Type B pancreatic cell (in vitro differentiated cells): ENCODE results near the gene PCCA. TPM values are rescaled to one million over a fixed set of nuclear protein-coding genes. Genes with fewer than 3 reads are reported as not detected.
A peak's percentile ranks its signal among the peaks of the same experiment; 100 is the strongest.
"Not testable (repeated sequence)": the region's sequence is repeated elsewhere in the genome, so short reads cannot be mapped to it uniquely, and the experiment has no call there.

Source experiments
- DNase-seq: peaks from one replicate; pipeline ENCODE4 v3.0.0; 2021; ENCODE audit warnings: mixed read lengths; ENCODE audit not compliant: unreplicated experiment; ENCODE audit errors: extremely low spot score
- H3K27ac Mint-ChIP-seq: 2 replicates; pipeline ENCODE4 v1.8.0; 2021; ENCODE audit warnings: mild to moderate bottlenecking, mixed read lengths
- H3K27me3 Mint-ChIP-seq: 2 replicates; pipeline ENCODE4 v1.8.0; 2021; ENCODE audit warnings: mixed read lengths
- H3K36me3 Mint-ChIP-seq: 2 replicates; pipeline ENCODE4 v1.8.0; 2021; ENCODE audit warnings: mixed read lengths
- H3K4me1 Mint-ChIP-seq: one replicate; pipeline ENCODE4 v1.8.0; 2021; ENCODE audit warnings: mixed read lengths; ENCODE audit not compliant: unreplicated experiment
- H3K4me3 Mint-ChIP-seq: 2 replicates; pipeline ENCODE4 v1.8.0; 2021; ENCODE audit warnings: mild to moderate bottlenecking, mixed read lengths
- H3K9me3 Mint-ChIP-seq: 2 replicates; pipeline ENCODE4 v1.8.0; 2021; ENCODE audit warnings: mixed read lengths
- total RNA-seq: library from RNA; stranded (reverse); gene quantifications from 2 replicates; pipeline ENCODE4 v1.2.1, GENCODE V29; 2021; ENCODE audit warnings: low replicate concordance
- TF ChIP-seq, protein P1 (sequence below): fragments of 200-600 bp; sonication (generic); conservative IDR thresholded peaks from 2 replicates; pipeline ENCODE4 v1.5.0; 2021; ENCODE audit warnings: antibody characterized with exemption, mild to moderate bottlenecking

The PCCA gene
- total RNA-seq, 1 donor from 2014 or later: 46.8 TPM

DNA sequence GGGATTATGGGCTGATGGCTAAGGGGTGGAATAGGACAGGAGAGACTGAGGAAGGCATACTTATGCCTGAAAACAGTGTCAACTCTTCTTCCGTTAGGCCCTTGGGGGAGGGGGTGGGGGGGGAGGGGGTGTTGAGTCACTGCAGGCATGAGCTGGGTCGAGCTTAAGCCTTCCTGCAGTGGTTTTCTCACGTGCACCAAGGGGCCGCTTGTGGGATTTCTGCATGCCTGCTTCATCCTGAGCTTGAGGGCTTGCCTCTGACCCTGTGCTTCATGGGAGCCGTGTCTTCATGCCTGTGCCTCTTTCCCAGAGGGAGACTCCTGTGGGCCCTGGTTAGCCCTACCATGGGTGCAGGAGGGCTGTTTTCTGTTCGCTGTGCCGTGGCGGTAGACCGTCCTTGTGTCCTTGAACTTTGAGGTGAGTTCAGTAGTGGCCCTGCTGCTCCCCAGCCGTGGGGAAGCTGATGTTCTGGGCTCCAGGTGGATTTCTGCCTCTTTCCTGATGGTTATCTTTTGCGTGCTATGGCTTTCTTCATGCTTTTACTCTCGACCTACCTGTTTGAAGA is 186.1 kb downstream of the PCCA start:
- H3K36me3 Mint-ChIP-seq: peaks cover 18% of the 10 kb centered on the region
- H3K27ac Mint-ChIP-seq: no peak overlapping the region
- H3K9me3 Mint-ChIP-seq: no peaks in the 10 kb centered on the region
- DNase-seq: no peak
- TF ChIP-seq, protein P1, sequence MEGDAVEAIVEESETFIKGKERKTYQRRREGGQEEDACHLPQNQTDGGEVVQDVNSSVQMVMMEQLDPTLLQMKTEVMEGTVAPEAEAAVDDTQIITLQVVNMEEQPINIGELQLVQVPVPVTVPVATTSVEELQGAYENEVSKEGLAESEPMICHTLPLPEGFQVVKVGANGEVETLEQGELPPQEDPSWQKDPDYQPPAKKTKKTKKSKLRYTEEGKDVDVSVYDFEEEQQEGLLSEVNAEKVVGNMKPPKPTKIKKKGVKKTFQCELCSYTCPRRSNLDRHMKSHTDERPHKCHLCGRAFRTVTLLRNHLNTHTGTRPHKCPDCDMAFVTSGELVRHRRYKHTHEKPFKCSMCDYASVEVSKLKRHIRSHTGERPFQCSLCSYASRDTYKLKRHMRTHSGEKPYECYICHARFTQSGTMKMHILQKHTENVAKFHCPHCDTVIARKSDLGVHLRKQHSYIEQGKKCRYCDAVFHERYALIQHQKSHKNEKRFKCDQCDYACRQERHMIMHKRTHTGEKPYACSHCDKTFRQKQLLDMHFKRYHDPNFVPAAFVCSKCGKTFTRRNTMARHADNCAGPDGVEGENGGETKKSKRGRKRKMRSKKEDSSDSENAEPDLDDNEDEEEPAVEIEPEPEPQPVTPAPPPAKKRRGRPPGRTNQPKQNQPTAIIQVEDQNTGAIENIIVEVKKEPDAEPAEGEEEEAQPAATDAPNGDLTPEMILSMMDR: no peak
- no peaks in the 10 kb centered on the region for H3K27me3 Mint-ChIP-seq
- no peaks in the 10 kb centered on the region for H3K4me1 Mint-ChIP-seq
- H3K4me3 Mint-ChIP-seq: no peak overlapping the region

DNA sequence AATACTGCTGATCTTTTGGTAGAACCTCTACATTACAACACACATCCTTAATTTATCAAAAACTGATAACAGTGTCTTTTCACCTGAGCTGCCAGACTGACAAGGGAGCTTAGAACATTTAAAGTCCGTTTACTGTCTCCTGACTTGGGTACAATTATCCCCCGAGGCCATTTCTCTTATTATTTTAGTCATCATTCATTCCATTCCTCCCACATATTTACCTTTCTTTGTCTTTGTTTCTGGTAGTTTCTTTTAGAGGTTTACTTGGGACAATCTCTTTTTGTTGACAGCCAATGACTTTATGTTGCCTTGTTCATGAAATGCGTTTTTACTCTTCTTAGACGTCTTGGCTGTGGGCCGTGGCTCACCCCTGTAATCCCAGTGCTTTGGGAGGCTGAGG is 186.9 kb downstream of the PCCA start:
- Mint-ChIP-seq H3K27ac (no peak overlapping the region), H3K27me3 (no peaks in the 10 kb centered on the region)

DNA sequence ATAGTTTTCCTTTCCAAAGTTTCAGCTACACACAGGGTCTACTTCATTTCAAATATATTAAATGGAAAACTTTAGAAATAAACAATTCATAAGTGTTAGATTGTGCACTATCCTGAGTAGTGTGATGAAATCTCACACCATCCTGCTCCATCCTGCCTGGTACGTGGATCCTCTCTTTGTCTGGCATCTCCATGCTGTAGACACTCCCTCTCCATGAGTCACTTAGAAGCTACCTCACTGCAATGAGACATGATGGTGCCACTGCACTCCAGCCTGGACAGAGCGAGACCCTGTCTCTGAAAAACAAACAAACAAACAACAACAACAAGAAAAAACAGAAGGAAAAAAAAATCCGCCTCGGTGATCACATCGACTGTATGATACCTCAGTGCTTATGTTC is 191.8 kb downstream of the PCCA start:
- no peak for DNase-seq
- Mint-ChIP-seq H3K4me3 (no peak overlapping the region), H3K4me1 (no peaks in the 10 kb centered on the region), H3K9me3 (no peaks in the 10 kb centered on the region), H3K27me3 (no peaks in the 10 kb centered on the region), H3K27ac (peak overlapping the region; percentile 87), H3K36me3 (peaks cover 27% of the 10 kb centered on the region)
- TF ChIP-seq, protein P1: no peak

More for the DNA sequence above, 186.9 kb downstream of the PCCA start:
- Mint-ChIP-seq H3K4me3 (no peak overlapping the region), H3K9me3 (no peaks in the 10 kb centered on the region), H3K4me1 (no peaks in the 10 kb centered on the region), H3K36me3 (peaks cover 24% of the 10 kb centered on the region)
- DNase-seq: no peak
- TF ChIP-seq, protein P1: no peak

DNA sequence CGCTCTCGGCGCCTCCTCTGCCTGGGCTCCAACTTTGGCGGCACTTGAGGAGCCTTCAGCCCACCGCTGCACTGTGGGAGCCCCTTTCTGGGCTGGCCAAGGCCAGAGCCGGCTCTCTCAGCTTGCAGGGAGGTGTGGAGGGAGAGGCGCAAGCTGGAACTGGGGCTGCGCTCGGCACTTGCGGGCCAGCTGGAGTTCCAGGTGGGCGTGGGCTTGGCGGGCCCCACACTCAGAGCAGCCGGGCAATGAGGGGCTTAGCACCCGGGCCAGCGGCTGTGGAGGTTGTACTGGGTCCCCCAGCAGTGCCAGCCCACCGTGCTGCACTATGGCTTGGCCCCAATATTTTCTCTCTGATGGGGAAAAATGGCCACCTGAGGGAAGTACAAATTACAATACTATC is 193.4 kb downstream of the PCCA start:
- not testable (repeated sequence) for DNase-seq, H3K4me1 Mint-ChIP-seq, H3K27me3 Mint-ChIP-seq, H3K9me3 Mint-ChIP-seq, H3K27ac Mint-ChIP-seq, H3K4me3 Mint-ChIP-seq
- H3K36me3 Mint-ChIP-seq: peaks cover 27% of the 10 kb centered on the region

DNA sequence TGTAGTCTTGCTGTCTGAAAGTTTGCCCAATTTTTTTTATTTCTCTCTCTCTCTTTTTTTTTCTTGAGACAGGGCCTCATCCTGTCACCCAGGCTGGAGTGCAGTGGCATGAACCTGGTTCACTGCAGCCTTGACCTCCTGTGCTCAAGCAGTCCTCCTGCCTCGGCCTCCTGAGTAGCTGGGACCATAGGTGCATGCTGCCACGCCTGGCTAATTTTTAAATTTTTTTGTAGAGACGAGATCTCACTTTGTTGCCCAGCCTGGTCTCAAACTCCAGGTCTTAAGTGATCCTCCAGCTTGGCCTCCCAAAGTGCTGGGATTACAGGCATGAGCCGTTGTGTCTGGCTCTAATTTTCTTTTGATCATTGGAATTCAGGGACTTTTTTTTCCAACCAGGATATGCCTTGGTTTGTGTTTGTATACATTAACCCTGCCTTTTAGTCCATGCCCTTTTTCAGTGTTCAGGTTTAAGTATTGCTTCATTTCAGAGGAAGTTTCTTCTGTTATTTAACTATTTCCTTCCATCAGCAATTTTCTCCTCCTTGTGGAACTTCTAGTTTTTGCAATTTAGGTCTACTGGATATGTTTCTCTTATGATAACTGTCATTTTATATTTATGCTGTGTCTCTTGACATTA is 201.4 kb downstream of the PCCA start:
- no peaks in the 10 kb centered on the region for H3K9me3 Mint-ChIP-seq
- H3K4me3 Mint-ChIP-seq: no peak overlapping the region
- H3K36me3 Mint-ChIP-seq: peaks cover 13% of the 10 kb centered on the region
- DNase-seq: no peak
- TF ChIP-seq, protein P1: no peak
- H3K4me1 Mint-ChIP-seq: peaks cover 9% of the 10 kb centered on the region
- no peaks in the 10 kb centered on the region for H3K27me3 Mint-ChIP-seq
- no peak overlapping the region for H3K27ac Mint-ChIP-seq

DNA sequence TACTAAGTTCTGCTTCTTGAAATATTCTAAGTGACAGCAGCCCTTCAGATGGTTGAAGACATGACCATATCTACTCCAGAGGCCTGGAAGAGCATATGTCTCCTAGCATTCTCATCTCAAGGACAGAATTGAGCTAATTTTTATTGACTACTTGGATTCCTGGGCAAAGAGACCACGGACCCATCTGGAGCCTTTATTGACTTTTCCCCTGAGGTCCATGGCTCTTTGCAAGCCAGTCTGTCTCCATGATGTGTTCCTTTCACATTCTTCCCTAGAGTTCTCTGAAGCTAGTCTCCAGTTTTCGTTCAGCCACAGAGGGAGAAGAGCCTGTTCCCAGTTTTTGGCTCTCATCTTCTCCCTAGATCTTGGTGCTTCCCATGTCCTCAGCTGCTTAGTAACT is 202.7 kb downstream of the PCCA start:
- TF ChIP-seq, protein P1: no peak
- no peak for DNase-seq
- Mint-ChIP-seq H3K27me3 (no peaks in the 10 kb centered on the region), H3K27ac (no peak overlapping the region), H3K4me1 (peaks cover 9% of the 10 kb centered on the region), H3K36me3 (peaks cover 7% of the 10 kb centered on the region), H3K9me3 (no peaks in the 10 kb centered on the region), H3K4me3 (no peak overlapping the region)
